ENCODE results near the gene RAPH1.

Gene RAPH1, protein sequence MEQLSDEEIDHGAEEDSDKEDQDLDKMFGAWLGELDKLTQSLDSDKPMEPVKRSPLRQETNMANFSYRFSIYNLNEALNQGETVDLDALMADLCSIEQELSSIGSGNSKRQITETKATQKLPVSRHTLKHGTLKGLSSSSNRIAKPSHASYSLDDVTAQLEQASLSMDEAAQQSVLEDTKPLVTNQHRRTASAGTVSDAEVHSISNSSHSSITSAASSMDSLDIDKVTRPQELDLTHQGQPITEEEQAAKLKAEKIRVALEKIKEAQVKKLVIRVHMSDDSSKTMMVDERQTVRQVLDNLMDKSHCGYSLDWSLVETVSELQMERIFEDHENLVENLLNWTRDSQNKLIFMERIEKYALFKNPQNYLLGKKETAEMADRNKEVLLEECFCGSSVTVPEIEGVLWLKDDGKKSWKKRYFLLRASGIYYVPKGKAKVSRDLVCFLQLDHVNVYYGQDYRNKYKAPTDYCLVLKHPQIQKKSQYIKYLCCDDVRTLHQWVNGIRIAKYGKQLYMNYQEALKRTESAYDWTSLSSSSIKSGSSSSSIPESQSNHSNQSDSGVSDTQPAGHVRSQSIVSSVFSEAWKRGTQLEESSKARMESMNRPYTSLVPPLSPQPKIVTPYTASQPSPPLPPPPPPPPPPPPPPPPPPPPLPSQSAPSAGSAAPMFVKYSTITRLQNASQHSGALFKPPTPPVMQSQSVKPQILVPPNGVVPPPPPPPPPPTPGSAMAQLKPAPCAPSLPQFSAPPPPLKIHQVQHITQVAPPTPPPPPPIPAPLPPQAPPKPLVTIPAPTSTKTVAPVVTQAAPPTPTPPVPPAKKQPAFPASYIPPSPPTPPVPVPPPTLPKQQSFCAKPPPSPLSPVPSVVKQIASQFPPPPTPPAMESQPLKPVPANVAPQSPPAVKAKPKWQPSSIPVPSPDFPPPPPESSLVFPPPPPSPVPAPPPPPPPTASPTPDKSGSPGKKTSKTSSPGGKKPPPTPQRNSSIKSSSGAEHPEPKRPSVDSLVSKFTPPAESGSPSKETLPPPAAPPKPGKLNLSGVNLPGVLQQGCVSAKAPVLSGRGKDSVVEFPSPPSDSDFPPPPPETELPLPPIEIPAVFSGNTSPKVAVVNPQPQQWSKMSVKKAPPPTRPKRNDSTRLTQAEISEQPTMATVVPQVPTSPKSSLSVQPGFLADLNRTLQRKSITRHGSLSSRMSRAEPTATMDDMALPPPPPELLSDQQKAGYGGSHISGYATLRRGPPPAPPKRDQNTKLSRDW

DNA sequence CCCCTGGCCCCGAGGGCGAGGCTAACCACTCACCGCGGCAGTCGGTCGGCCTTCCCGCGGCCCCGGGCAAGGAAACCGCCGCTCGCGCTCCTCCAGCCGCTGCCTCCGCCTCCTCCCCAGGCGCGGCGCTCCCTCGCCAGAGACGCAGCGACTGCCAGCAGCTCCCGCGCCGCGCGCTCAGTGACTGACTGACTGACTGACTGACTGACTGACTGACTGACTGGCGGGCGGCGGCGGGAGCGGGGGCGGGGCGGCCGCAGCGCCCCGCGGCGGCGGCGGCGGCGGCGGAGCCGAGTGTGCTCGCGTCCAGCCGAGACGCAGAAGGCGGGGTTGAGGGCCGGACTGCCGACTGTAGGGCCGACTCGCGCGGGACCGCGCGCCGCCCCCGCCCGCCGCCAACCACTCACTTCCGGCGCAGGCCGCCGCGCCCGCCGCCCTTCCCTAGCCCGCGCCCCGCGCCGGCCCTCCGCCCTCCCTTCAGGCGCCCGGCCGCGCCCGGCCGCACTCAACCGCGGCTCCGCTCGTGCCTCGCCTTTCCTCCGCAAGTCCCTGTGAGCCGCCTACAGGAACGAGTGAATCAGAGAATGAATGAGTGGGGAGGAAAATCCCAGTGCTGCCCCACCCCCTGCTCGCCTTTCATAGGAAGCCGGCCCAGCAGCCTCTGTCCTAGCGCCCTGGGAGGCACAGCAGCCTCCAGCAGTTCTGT, at the start of gene RAPH1:
TSS of gene RAPH1 (minus strand) at position 224 of the 706 bp plus-strand sequence. CDS start 39,948 bp downstream, outside the sequence.
- Mint-ChIP-seq H3K9me3 (peaks cover 6% of the 10 kb centered on the region), H3K27me3 (peaks cover 8% of the 10 kb centered on the region), H3K4me1 (peaks cover 53% of the 10 kb centered on the region), H3K4me3 (peak within 1 kb of the TSS; percentile 97), H3K36me3 (peaks cover 2% of the 10 kb centered on the region), H3K27ac (peak within 1 kb of the TSS; percentile 88)

DNA sequence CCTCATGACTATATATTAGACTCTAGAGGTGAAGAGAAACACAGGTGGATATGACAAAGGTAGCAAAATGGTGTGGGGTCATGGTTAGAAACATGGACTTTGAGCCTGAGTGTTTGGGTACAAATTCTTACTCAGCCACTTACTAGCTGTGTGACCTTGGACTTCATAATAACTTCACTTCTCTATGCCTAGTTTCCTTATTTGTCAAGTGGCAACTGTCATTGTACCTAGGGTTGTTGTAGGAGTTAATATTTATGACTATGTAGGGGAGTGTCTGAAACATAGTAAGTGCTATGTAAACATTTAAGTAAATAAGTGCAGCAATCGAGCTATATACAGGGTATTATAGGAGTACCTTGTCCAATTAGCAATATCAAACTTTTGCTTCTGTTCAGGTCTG, 49.7 kb upstream of the RAPH1 start:
- Mint-ChIP-seq H3K27me3 (no peaks in the 10 kb centered on the region), H3K36me3 (no peaks in the 10 kb centered on the region), H3K4me3 (no peak overlapping the region), H3K4me1 (peaks cover 11% of the 10 kb centered on the region), H3K27ac (no peak overlapping the region), H3K9me3 (no peaks in the 10 kb centered on the region)

DNA sequence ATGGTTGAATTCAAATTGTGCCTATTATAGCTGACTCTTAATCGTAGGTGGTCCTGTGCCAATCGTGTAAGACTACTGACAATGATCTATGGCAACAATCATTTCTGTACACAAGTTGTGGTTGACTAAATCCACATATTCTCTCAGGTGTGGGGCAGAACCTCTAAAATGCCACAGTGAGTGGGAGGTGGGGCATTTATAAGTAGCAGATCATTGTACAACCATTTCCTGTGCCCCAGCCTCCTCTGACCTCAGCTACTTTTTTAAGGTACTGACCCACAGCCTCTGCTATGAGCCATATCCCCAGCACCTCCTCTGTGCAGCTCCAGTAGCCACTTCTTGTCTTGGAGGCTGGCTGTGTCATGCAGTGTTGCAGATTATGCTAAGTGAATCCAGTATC, 48.6 kb upstream of the RAPH1 start:
- Mint-ChIP-seq H3K36me3 (no peaks in the 10 kb centered on the region), H3K27ac (no peak overlapping the region), H3K4me3 (no peak overlapping the region), H3K27me3 (no peaks in the 10 kb centered on the region), H3K9me3 (no peaks in the 10 kb centered on the region), H3K4me1 (peaks cover 19% of the 10 kb centered on the region)

GRCh38 chr2:203583084-203583695, 48.1 kb upstream of the RAPH1 start:
- H3K27ac Mint-ChIP-seq: no peak overlapping the region
- H3K9me3 Mint-ChIP-seq: no peaks in the 10 kb centered on the region
- no peak overlapping the region for H3K4me3 Mint-ChIP-seq
- H3K36me3 Mint-ChIP-seq: no peaks in the 10 kb centered on the region
- peaks cover 19% of the 10 kb centered on the region for H3K4me1 Mint-ChIP-seq
- no peaks in the 10 kb centered on the region for H3K27me3 Mint-ChIP-seq

- no peaks in the 10 kb centered on the region for H3K9me3 Mint-ChIP-seq
- peaks cover 19% of the 10 kb centered on the region for H3K4me1 Mint-ChIP-seq
- no peaks in the 10 kb centered on the region for H3K36me3 Mint-ChIP-seq
- H3K4me3 Mint-ChIP-seq: no peak overlapping the region
- no peak overlapping the region for H3K27ac Mint-ChIP-seq
- H3K27me3 Mint-ChIP-seq: no peaks in the 10 kb centered on the region
Measured at GRCh38 chr2:203582468-203582867, 47.4 kb upstream of the RAPH1 start.

DNA sequence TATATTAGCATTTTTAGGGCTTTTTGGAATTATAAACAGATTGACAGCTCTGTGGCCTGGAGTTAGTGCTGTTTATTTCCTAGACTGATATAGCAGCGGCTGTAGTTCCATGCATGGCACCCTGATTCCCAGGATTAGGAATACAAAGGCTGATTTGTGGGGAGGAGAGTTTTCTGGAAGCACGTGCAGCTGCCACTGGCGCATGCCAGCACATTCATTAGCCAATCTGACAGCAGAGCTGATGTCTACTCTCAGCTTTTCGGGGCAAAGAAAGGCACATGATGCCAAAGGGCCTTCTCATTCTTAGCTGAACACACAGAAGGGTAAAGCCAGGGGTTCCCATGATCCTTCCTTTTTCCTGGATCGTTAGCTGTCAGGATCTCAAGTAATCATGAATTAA, 45.7 kb upstream of the RAPH1 start:
- no peaks in the 10 kb centered on the region for H3K9me3 Mint-ChIP-seq
- peaks cover 19% of the 10 kb centered on the region for H3K4me1 Mint-ChIP-seq
- no peaks in the 10 kb centered on the region for H3K27me3 Mint-ChIP-seq
- no peak overlapping the region for H3K27ac Mint-ChIP-seq
- no peak overlapping the region for H3K4me3 Mint-ChIP-seq
- H3K36me3 Mint-ChIP-seq: no peaks in the 10 kb centered on the region

DNA sequence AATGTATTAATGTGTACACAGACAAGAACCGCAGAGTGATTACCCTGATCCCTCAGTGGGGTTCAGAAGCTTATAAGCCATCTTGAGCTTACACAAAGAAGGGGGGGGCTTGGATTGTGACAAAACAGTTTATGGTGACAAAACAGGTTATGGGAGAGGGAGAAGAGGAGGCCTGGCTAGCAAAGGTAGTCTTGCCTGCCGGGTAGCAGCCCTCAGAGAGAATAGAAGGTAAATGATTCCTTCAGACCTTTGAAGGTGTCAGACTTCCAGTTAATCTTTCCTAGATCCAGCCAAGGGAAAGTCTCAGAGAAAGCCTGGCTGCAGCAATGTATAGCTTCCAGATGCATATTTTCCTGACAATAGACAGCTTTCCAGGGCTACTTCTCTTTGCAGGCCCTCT, 44.6 kb upstream of the RAPH1 start:
- H3K9me3 Mint-ChIP-seq: no peaks in the 10 kb centered on the region
- peaks cover 15% of the 10 kb centered on the region for H3K4me1 Mint-ChIP-seq
- no peaks in the 10 kb centered on the region for H3K27me3 Mint-ChIP-seq
- H3K4me3 Mint-ChIP-seq: no peak overlapping the region
- H3K27ac Mint-ChIP-seq: no peak overlapping the region
- no peaks in the 10 kb centered on the region for H3K36me3 Mint-ChIP-seq

DNA sequence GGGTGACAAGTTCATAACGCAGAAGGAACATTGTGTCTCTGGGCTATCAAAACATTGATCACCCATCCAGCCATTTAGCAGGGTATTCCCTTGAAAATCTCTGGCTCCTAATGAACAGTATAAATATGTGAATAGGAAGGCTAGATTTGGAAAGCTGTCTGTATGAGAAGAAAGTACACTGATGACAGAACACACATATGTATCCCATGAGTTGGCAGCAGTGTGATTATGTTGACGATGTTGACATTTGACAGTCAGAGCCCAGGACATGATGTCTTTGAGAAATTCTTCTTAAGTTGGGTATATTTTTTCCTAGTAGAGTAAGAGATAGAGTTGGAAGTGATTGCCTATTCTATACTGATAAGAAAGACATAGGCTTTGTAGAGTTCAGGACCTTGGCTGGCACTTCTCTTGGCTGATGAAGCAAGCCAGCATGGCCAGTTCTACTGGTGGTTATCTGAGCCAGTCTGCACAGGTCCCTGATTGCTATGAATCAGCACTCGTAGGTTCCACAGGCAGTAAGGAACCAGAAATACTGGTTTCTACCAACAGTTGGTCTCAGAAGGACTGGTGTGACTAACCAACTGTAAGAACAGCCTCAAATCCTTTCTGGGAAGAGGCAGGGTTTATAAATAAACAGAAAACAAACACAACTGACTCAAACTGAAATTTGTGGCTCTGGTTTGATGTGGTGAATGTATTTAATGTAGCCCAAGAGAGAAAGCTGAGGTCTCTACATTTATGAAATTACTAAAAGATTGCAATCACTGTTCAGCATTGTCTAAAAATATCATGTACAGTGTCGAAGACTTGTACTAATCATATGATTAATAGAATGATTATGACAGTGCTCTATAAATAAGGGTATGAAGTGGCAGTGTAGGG, 43.9 kb upstream of the RAPH1 start:
- Mint-ChIP-seq H3K27ac (no peak overlapping the region), H3K27me3 (no peaks in the 10 kb centered on the region), H3K36me3 (no peaks in the 10 kb centered on the region), H3K4me3 (no peak overlapping the region), H3K4me1 (peaks cover 15% of the 10 kb centered on the region), H3K9me3 (no peaks in the 10 kb centered on the region)

GRCh38 chr2:203574824-203575223, 39.7 kb upstream of the RAPH1 start:
- no peaks in the 10 kb centered on the region for H3K9me3 Mint-ChIP-seq

DNA sequence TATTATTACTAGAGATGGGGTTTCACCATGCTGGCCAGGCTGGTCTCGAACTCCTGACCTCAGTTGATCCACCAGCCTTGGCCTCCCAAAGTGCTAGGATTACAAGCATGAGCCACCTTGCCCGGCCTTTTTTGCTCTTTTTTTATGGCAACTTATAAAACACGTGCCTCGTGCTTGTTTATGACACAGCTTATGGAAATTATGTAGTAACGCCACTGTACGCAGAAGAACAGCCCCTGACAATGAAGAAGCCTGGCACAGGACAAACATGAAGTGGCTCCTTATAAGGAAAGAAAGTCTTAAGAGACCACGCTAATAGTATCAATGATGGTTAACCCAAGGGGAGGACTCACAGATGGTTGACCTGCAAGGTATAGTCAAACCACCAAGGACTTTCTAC, 37.2 kb upstream of the RAPH1 start:
- Mint-ChIP-seq H3K9me3 (no peaks in the 10 kb centered on the region), H3K36me3 (no peaks in the 10 kb centered on the region), H3K4me1 (no peaks in the 10 kb centered on the region), H3K27ac (no peak overlapping the region), H3K4me3 (no peak overlapping the region), H3K27me3 (no peaks in the 10 kb centered on the region)

More at GRCh38 chr2:203574824-203575223, 39.7 kb upstream of the RAPH1 start:
- H3K36me3 Mint-ChIP-seq: no peaks in the 10 kb centered on the region
- H3K4me1 Mint-ChIP-seq: peaks cover 8% of the 10 kb centered on the region
- no peak overlapping the region for H3K27ac Mint-ChIP-seq
- no peaks in the 10 kb centered on the region for H3K27me3 Mint-ChIP-seq
- H3K4me3 Mint-ChIP-seq: no peak overlapping the region

DNA sequence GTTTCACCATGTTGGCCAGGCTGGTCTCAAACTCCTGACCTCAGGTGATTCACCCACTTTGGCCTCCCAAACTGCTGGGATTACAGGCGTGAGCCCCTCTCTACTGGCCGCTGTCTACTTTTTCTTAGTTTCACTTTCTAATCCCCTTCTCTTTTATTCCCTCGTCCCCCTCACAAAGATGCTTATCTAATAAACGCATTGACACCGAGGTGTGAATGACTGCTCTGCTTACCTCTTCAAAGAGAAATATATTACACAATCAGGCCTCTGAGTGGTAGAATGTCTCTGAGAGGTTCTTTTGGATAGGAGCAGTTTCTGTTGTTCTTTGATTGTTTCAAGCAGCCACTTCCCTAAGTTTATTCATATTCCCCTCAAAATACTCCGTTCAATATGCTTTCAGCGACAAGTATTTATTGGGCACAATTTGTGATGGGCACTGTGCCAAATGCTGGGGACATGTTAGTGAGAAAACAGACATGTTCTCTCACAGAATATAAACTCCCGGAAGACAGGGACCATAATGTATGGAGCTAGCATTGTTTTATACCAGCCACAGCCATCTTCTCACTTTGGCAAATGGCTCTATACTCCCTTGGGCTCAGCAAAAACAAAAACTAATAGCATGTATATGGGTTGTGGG, 34.7 kb upstream of the RAPH1 start:
- no peaks in the 10 kb centered on the region for H3K9me3 Mint-ChIP-seq
- H3K4me3 Mint-ChIP-seq: no peak overlapping the region
- no peaks in the 10 kb centered on the region for H3K36me3 Mint-ChIP-seq
- no peaks in the 10 kb centered on the region for H3K4me1 Mint-ChIP-seq
- no peak overlapping the region for H3K27ac Mint-ChIP-seq
- no peaks in the 10 kb centered on the region for H3K27me3 Mint-ChIP-seq

DNA sequence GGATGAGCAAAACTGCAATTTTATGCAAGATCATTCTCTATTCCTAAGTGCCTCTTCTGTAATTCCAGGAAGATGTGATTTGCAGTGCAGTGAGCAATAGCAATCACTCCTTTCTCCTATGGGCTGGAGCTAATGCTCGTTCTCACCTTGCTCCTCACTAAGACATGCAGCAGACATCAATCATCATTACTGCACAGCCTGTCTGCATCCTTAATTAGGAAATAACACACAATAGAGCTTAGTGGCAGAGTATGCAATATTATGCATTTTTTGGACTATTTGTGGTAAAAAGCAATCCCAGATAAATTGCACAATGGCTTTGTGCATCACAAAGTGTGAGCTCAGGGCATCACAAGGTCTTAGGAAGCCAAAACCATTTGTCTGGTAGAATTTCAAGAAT, 32.6 kb upstream of the RAPH1 start:
- H3K4me1 Mint-ChIP-seq: no peaks in the 10 kb centered on the region
- no peaks in the 10 kb centered on the region for H3K9me3 Mint-ChIP-seq

GRCh38 chr2:203566161-203566560, 31.1 kb upstream of the RAPH1 start:
- H3K4me1 Mint-ChIP-seq: no peaks in the 10 kb centered on the region
- no peaks in the 10 kb centered on the region for H3K27me3 Mint-ChIP-seq
- no peaks in the 10 kb centered on the region for H3K9me3 Mint-ChIP-seq
- no peaks in the 10 kb centered on the region for H3K36me3 Mint-ChIP-seq
- no peak overlapping the region for H3K4me3 Mint-ChIP-seq
- H3K27ac Mint-ChIP-seq: no peak overlapping the region

More for the DNA sequence above, 32.6 kb upstream of the RAPH1 start:
- Mint-ChIP-seq H3K27me3 (no peaks in the 10 kb centered on the region), H3K4me3 (no peak overlapping the region), H3K27ac (no peak overlapping the region), H3K36me3 (no peaks in the 10 kb centered on the region)
